SU-DHL-6 (cell line): ENCODE measurements around the gene ZNF280B.
"Not testable (repeated sequence)": the region's sequence is repeated elsewhere in the genome, so short reads cannot be mapped to it uniquely, and the experiment has no call there.

ENCODE experiments used
- CTCF ChIP-seq: fragments of 200-600 bp; sonication (generic); IDR thresholded peaks from one replicate; pipeline ENCODE4 v1.5.1; 2017; ENCODE audit warnings: antibody characterized with exemption, mild to moderate bottlenecking, low read length, moderate library complexity; ENCODE audit not compliant: insufficient read depth, poor library complexity, severe bottlenecking
- EZH2phosphoT487 ChIP-seq: fragments of 200-600 bp; sonication (generic), shearing (Covaris generic); conservative IDR thresholded peaks from 2 replicates; pipeline ENCODE4 v1.6.1; 2018; ENCODE audit warnings: mild to moderate bottlenecking, antibody characterized with exemption, low read length, moderate library complexity, mixed read lengths

- not testable (repeated sequence) for TF ChIP-seq CTCF, EZH2phosphoT487
Measured at GRCh38 chr22:22532547-22533071, 24.1 kb upstream of the ZNF280B start.
